ENCODE measurements around the gene IQSEC1. TPM values are rescaled to one million over a fixed set of nuclear protein-coding genes. Genes with fewer than 3 reads are reported as not detected.
A peak's percentile ranks its signal among the peaks of the same experiment; 100 is the strongest.

IQSEC1 gene
- total and polyA plus RNA-seq, 9 of the 15 experiments (the other 6 are each of a cell fraction or from before 2014, with no cell fraction given): 0.56 to 39.0 (median 6.8) TPM

DNA sequence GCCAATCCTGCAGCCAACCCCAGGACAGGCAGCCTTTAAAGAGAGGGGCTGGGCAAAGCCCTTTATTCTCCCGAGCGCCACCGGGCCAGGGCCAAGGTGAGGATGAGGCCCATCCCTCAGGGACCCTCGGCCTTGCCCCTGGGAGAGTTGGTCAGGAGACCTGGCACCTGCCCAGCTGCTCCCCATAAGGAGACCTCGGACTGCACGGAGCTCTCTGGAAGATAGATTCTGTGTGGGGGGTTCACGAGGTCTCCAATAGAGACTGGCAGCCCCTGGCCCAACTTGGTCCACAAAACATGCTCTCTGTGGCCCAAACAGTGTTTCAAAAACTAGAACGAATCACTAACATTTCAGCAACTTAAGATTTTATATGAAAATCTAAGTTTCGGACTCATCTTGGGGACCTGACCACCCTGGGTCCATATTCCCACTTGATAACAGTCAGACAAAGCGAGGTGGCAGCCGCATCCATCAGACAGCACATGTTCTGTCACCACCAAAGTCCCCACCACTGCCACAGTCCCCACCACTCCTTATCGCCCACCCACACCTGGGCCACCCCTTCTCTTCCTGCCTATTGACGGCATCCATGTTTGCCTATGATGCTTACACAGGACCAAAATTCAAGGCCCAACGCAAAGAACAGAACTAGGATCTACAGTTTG lies 117.4 kb downstream of the IQSEC1 start (continued):
- TF ChIP-seq THRAP3 (IDR thresholded peaks at IDR 0.05; ENCODE audit: borderline replicate concordance): no peak
- TF ChIP-seq CC2D1A (IDR thresholded peaks at IDR 0.05): no peak
- peak; percentile 36 for TF ChIP-seq ZFP36 (IDR thresholded peaks at IDR 0.05; ENCODE audit: low read depth, low read length, partially characterized antibody)
- TF ChIP-seq, protein P1, sequence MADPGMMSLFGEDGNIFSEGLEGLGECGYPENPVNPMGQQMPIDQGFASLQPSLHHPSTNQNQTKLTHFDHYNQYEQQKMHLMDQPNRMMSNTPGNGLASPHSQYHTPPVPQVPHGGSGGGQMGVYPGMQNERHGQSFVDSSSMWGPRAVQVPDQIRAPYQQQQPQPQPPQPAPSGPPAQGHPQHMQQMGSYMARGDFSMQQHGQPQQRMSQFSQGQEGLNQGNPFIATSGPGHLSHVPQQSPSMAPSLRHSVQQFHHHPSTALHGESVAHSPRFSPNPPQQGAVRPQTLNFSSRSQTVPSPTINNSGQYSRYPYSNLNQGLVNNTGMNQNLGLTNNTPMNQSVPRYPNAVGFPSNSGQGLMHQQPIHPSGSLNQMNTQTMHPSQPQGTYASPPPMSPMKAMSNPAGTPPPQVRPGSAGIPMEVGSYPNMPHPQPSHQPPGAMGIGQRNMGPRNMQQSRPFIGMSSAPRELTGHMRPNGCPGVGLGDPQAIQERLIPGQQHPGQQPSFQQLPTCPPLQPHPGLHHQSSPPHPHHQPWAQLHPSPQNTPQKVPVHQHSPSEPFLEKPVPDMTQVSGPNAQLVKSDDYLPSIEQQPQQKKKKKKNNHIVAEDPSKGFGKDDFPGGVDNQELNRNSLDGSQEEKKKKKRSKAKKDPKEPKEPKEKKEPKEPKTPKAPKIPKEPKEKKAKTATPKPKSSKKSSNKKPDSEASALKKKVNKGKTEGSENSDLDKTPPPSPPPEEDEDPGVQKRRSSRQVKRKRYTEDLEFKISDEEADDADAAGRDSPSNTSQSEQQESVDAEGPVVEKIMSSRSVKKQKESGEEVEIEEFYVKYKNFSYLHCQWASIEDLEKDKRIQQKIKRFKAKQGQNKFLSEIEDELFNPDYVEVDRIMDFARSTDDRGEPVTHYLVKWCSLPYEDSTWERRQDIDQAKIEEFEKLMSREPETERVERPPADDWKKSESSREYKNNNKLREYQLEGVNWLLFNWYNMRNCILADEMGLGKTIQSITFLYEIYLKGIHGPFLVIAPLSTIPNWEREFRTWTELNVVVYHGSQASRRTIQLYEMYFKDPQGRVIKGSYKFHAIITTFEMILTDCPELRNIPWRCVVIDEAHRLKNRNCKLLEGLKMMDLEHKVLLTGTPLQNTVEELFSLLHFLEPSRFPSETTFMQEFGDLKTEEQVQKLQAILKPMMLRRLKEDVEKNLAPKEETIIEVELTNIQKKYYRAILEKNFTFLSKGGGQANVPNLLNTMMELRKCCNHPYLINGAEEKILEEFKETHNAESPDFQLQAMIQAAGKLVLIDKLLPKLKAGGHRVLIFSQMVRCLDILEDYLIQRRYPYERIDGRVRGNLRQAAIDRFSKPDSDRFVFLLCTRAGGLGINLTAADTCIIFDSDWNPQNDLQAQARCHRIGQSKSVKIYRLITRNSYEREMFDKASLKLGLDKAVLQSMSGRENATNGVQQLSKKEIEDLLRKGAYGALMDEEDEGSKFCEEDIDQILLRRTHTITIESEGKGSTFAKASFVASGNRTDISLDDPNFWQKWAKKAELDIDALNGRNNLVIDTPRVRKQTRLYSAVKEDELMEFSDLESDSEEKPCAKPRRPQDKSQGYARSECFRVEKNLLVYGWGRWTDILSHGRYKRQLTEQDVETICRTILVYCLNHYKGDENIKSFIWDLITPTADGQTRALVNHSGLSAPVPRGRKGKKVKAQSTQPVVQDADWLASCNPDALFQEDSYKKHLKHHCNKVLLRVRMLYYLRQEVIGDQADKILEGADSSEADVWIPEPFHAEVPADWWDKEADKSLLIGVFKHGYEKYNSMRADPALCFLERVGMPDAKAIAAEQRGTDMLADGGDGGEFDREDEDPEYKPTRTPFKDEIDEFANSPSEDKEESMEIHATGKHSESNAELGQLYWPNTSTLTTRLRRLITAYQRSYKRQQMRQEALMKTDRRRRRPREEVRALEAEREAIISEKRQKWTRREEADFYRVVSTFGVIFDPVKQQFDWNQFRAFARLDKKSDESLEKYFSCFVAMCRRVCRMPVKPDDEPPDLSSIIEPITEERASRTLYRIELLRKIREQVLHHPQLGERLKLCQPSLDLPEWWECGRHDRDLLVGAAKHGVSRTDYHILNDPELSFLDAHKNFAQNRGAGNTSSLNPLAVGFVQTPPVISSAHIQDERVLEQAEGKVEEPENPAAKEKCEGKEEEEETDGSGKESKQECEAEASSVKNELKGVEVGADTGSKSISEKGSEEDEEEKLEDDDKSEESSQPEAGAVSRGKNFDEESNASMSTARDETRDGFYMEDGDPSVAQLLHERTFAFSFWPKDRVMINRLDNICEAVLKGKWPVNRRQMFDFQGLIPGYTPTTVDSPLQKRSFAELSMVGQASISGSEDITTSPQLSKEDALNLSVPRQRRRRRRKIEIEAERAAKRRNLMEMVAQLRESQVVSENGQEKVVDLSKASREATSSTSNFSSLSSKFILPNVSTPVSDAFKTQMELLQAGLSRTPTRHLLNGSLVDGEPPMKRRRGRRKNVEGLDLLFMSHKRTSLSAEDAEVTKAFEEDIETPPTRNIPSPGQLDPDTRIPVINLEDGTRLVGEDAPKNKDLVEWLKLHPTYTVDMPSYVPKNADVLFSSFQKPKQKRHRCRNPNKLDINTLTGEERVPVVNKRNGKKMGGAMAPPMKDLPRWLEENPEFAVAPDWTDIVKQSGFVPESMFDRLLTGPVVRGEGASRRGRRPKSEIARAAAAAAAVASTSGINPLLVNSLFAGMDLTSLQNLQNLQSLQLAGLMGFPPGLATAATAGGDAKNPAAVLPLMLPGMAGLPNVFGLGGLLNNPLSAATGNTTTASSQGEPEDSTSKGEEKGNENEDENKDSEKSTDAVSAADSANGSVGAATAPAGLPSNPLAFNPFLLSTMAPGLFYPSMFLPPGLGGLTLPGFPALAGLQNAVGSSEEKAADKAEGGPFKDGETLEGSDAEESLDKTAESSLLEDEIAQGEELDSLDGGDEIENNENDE (IDR thresholded peaks at IDR 0.05; ENCODE audit: low read depth, low read length): no peak
- TF ChIP-seq NCOA6 (IDR thresholded peaks at IDR 0.05): no peak
- no peak for TF ChIP-seq SNRNP70 (optimal IDR thresholded peaks at IDR 0.05; ENCODE audit: low read depth, low read length)
- TF ChIP-seq ZKSCAN3 (CRISPR knock-in tag; IDR thresholded peaks at IDR 0.05): no peak
- TF ChIP-seq HNRNPLL (IDR thresholded peaks at IDR 0.05; ENCODE audit: low read depth, low read length, poor library complexity, severe bottlenecking): no peak
- no peak for TF ChIP-seq HDAC2 (IDR thresholded peaks at IDR 0.05)
- peak; percentile 52 for TF ChIP-seq TCF3 (CRISPR knock-in tag; IDR thresholded peaks at IDR 0.05)
- TF ChIP-seq ARID1B (IDR thresholded peaks at IDR 0.05): peak; percentile 33; the same call in 1 of the 2 replicates
- TF ChIP-seq KAT7 (CRISPR knock-in tag; IDR thresholded peaks at IDR 0.05; ENCODE audit: borderline replicate concordance): no peak
- TF ChIP-seq NR3C1 (CRISPR knock-in tag; IDR thresholded peaks at IDR 0.05): no peak
- TF ChIP-seq ZNF121 (CRISPR knock-in tag; conservative IDR thresholded peaks at IDR 0.05): no peak
- TF ChIP-seq CREBBP (IDR thresholded peaks at IDR 0.05; ENCODE audit: low read depth, low read length): no peak
- no peak for TF ChIP-seq RBFOX2 (IDR thresholded peaks at IDR 0.05; ENCODE audit: low read depth, low read length)
